Measurements from ENCODE around the gene ARSJ. TPM values are rescaled to one million over a fixed set of nuclear protein-coding genes. Genes with fewer than 3 reads are reported as not detected.

Gene ARSJ
- total RNA-seq, 4 donors from 2014 or later, result 7.0 to 37.9 (median 9.8) TPM

DNA sequence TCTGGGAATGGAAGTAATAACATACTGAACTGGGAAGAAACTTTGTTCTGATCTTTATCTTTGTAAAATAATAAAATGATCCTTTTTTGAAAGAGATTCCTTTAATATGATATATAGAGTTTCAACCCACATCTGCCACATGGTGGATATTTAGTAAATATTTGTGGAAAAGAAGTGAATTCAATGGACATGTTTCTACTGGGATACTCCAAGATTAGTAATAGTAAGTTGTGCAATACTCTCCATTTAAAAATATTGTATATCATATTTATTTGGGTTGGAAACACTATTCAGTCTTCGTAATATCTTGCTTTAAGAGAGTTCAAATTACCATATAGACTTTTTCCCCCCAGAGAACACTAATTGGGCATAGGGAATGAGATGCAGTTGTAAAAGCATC, 17.8 kb upstream of the ARSJ start:
- Histone ChIP-seq H3K9me3 (no peaks in the 10 kb centered on the region), H3K36me3 (no peaks in the 10 kb centered on the region), H3K27me3 (no peaks in the 10 kb centered on the region), H3K4me1 (no peaks in the 10 kb centered on the region), H3K4me3 (no peak overlapping the region), H3K27ac (no peak overlapping the region)
- intact Hi-C loops (cut with DNase I; ENCODE audit: low total_unique reads), result no loop called here
- TF ChIP-seq POLR2A (IDR thresholded peaks at IDR 0.05), result no peak
- TF ChIP-seq, protein P1, sequence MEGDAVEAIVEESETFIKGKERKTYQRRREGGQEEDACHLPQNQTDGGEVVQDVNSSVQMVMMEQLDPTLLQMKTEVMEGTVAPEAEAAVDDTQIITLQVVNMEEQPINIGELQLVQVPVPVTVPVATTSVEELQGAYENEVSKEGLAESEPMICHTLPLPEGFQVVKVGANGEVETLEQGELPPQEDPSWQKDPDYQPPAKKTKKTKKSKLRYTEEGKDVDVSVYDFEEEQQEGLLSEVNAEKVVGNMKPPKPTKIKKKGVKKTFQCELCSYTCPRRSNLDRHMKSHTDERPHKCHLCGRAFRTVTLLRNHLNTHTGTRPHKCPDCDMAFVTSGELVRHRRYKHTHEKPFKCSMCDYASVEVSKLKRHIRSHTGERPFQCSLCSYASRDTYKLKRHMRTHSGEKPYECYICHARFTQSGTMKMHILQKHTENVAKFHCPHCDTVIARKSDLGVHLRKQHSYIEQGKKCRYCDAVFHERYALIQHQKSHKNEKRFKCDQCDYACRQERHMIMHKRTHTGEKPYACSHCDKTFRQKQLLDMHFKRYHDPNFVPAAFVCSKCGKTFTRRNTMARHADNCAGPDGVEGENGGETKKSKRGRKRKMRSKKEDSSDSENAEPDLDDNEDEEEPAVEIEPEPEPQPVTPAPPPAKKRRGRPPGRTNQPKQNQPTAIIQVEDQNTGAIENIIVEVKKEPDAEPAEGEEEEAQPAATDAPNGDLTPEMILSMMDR (IDR thresholded peaks at IDR 0.05), result no peak
- DNase-seq, result no peak

DNA sequence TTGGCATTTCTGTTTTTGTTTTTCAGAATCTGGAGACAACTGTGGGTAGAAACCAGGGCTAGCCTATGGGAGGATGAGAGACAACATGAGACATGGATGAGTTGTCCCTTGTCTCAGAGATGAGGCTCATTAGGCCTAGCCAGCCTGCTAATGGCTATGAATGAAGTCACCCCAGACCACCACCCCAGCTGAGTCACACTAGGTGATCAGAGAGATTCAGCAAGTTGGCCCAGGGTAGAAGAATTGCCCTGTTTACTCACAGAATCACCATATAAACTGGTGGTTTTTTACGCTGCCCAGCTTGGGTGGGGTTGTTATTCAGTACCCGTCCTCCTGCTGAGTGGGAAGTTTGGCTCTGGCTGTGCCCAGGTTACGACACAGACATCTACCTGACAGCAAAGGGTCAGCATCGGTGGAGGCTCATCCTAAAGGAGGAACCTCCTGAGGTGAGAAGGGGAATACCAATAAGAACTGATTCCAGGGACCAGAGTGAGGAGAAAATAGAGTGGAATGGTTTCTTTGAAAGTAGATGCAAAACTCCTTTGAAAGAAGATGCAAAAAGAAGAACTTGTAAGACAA, 17.2 kb upstream of the ARSJ start:
- Histone ChIP-seq H3K4me1 (no peaks in the 10 kb centered on the region), H3K9me3 (no peaks in the 10 kb centered on the region), H3K27me3 (no peaks in the 10 kb centered on the region), H3K27ac (no peak overlapping the region), H3K4me3 (no peak overlapping the region), H3K36me3 (no peaks in the 10 kb centered on the region)
- no peak for TF ChIP-seq POLR2A (IDR thresholded peaks at IDR 0.05)
- TF ChIP-seq, protein P1 (IDR thresholded peaks at IDR 0.05), result no peak
- DNase-seq, result no peak
- intact Hi-C loops (cut with DNase I; ENCODE audit: low total_unique reads), result no loop called here

DNA sequence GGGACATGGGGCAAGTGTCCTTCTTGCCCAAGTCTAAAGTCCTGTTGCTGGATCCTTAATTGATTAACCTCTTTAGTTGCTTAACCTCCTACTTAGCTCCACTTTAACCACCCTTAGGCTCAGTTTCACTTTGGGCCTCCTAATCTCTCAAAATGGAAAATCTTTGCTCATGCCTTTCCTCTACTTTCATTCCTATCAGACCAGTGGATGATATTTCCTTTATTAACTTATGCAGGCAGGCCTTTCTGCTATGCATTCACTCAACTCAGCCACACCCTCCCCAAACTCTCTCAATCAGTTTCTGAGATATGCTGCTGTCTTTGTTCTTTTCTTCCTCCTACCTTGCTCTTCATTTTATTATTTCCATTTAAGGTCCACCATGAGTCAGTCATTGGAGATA, 14.4 kb upstream of the ARSJ start:
- no peak for TF ChIP-seq POLR2A (IDR thresholded peaks at IDR 0.05)
- TF ChIP-seq, protein P1 (IDR thresholded peaks at IDR 0.05), result no peak
- Histone ChIP-seq H3K27ac (no peak overlapping the region), H3K4me1 (no peaks in the 10 kb centered on the region), H3K36me3 (no peaks in the 10 kb centered on the region), H3K27me3 (no peaks in the 10 kb centered on the region), H3K9me3 (no peaks in the 10 kb centered on the region), H3K4me3 (no peak overlapping the region)
- intact Hi-C loops (cut with DNase I; ENCODE audit: low total_unique reads), result no loop called here
- DNase-seq, result no peak

DNA sequence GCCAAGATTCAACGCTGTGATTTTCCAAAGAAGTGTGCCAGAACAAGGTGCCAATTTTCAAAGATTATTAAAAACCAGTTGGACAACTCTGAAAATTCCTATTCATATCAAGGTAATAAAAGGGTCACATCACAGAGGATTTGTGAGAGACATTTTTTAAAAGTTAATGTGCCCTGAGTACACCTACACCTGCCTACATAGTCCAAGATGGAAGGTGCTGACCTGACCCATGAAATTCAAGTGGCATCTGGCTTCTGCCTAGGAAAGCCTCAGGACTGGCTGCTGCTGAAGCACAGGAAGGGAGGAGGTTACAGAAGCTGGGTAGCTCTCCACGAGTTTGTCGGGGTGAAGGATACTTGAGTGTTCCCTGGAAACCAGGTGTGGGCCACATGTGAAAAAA, 11.4 kb upstream of the ARSJ start:
- H3K27me3 ChIP-seq, result no peaks in the 10 kb centered on the region
- DNase-seq, result no peak
- H3K4me1 ChIP-seq, result no peaks in the 10 kb centered on the region
- no peaks in the 10 kb centered on the region for H3K9me3 ChIP-seq
- no peak overlapping the region for H3K27ac ChIP-seq
- H3K4me3 ChIP-seq, result no peak overlapping the region
- TF ChIP-seq, protein P1 (IDR thresholded peaks at IDR 0.05), result no peak
- no peak for TF ChIP-seq POLR2A (IDR thresholded peaks at IDR 0.05)
- intact Hi-C loops (cut with DNase I; ENCODE audit: low total_unique reads), result no loop called here
- no peaks in the 10 kb centered on the region for H3K36me3 ChIP-seq

DNA sequence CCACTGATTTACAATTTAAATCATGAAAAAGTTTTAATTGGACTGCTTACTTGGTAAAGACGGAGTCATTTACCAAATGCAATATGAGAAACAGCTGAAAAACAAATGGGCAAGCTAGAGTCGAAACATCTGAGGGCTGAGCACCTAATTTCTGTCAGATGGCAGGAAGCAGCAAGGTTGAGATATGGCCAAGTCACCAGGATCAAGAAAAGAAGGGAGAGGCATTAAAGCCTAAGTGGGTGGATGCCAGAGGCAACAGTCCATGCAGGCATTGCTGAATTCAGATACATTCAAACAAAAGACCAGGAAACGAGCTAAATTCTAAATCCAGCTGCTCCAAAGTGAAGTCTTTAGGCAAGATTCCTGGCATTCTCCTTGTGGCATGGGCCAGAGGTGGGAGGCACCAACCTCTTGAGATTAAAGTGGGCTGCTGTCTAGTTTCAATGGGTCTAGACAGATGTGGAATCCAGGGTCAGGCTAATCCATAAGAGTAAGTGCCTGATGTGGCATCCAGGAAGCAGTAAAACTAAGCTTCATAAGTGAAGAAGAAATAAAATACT, 8.0 kb upstream of the ARSJ start:
- Histone ChIP-seq H3K27ac (no peak overlapping the region), H3K27me3 (no peaks in the 10 kb centered on the region), H3K9me3 (no peaks in the 10 kb centered on the region), H3K4me1 (no peaks in the 10 kb centered on the region), H3K36me3 (no peaks in the 10 kb centered on the region), H3K4me3 (no peak overlapping the region)
- intact Hi-C loops (cut with DNase I; ENCODE audit: low total_unique reads), result no loop called here
- DNase-seq, result no peak
- TF ChIP-seq, protein P1 (IDR thresholded peaks at IDR 0.05), result no peak
- TF ChIP-seq POLR2A (IDR thresholded peaks at IDR 0.05), result no peak

All from uterus (tissue), 4 donors.